ENCODE measurements around the gene SLC7A5.
"Not testable (repeated sequence)": the region's sequence is repeated elsewhere in the genome, so short reads cannot be mapped to it uniquely, and the experiment has no call there.

SLC7A5 gene

GRCh38 chr16:87794485-87795078 is 74.7 kb downstream of the SLC7A5 start:
- DNase-seq (ENCODE audit: low spot score): no peak

DNA sequence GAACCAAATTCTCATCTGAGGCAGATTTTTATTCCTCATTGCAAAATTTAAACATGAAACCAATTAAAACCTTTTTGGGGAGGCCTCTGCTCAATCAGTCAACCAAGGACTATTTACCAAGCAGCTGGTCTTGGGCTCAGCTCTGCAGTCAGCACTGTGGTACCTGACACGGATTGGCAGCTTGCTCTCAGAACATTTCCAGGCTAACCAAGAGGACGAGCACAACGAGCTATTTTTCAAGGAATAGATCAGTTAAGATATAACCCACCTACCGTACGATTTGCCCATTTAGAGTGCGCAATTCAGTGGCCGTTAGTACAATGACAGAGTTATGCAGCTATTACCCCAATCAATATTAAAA is 77.1 kb downstream of the SLC7A5 start:
- DNase-seq (ENCODE audit: low spot score): no peak

GRCh38 chr16:87791295-87792204 is 77.8 kb downstream of the SLC7A5 start:
- no peak for DNase-seq (ENCODE audit: low spot score)

- no peak for DNase-seq (ENCODE audit: low spot score)
Measured at GRCh38 chr16:87790292-87791100, 78.8 kb downstream of the SLC7A5 start.

DNA sequence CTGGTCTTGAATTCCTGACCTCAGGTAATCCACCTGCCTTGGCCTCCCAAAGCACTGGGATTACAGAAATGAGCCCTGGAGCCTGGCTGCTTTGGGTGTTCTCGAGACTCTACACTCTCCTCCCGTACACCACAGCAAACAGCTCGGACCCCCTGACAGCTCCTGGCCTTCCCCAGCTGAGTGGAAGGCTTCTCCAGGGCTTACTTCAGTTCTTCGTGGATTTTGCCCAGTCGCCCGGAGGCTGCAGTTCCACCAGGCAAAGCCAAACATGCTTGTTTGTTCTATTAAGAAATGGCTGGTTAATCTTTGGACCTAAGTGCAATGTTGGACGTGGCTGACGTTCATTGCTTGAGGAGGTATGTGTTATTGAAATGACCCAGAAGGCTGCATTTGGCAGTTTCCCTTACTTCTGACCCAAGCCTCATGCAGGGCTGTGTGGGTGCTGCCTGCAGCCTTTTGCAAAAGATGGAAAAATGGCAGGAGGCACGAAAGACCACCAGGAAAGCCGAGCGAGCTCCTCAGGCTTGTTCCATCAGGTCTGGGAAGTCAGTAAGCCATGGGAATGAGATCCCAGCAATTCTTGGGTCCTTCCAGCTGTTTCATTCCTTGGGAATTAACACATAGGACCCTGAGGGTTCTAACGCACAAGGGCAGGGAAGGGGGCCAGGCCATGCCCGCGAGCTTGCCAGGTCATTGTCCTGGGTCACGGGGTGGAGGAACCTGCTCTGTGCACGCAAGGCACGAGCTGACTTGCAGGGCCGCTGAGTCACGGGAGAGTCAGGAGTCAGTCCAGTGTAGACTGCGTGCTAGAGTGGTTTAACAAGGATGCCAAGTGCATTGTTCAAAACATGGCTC is 79.6 kb downstream of the SLC7A5 start:
- DNase-seq (ENCODE audit: low spot score): no peak

DNA sequence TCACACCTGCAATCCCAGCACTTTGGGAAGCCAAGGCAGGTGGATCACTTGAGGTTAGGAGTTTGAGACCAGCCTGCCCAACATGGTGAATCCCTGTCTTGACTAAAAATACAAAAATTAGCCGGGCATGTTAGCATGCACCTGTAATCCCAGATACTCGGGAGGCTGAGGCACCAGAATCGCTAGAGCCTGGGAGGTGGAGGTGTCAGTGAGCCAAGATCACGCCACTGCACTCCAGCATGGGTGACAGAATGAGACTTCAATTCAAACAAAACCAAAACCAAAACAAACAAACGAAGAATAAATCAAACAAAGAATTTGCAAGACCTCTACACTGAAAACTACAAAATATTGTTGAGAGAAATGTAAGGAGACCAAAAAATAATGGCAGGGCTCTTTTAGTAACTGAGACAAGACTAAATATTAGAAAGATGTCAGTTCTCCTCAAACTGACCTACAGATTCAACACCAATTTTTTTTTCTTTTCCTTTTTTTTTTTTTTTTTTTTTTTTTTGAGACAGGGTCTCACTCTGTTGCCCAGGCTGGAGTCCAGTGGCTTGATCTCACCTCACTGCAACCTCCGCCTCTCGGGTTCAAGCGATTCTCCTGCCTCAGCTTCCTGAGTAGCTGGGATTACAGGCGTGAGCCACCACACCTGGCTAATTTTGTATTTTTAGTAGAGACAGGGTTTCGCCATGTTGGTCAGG is 80.4 kb downstream of the SLC7A5 start:
- not testable (repeated sequence) for DNase-seq (ENCODE audit: low spot score)

DNA sequence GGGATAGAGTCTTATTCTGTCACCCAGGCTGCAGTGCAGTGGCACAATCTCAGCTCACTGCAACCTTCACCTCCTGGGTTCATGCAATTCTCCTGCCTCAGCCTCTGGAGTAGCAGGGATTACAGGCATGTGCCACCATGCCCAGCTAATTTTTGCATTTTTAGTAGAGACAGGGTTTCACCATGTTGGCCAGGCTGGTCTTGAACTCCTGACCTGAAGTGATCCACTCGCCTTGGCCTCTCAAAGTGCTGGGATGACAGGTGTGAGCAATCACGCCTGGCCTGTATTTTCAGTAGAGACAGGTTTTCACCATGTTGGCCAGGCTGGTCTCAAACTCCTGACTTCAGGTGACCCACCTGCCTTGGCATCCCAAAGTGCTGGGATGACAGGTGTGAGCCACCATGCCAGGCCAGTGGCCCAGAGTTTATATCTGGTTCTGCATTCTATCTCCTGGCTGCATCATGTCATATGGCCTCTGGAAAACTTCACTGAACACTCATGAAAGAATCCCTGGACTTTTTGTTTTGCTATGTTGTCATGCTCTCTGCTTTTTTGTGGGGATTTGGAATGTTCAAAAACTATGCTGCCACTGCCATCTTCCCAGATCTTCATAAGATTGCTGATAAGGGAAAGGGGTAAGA is 81.7 kb downstream of the SLC7A5 start:
- DNase-seq (ENCODE audit: low spot score): not testable (repeated sequence)

- DNase-seq (ENCODE audit: low spot score): no peak
Measured at GRCh38 chr16:87784812-87785211, 84.5 kb downstream of the SLC7A5 start.

DNA sequence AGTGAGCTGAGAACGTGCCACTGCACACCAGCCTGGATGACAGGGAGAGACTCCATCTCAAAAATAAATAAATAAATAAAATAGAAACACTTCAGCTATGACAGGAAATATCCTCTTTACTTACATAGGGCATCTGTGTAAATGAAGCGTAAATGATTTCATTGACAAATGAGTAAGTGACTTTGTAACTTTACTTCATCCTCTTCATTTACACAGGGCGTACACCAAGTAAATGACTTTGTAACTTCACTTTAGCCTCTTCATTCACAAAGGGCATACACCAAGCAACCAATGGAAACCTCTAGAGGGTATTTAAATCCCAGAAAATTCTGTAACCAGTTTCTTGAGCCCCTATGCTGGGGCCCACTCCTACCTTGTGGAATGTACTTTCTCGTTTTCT is 87.3 kb downstream of the SLC7A5 start:
- DNase-seq (ENCODE audit: low spot score): no peak

DNA sequence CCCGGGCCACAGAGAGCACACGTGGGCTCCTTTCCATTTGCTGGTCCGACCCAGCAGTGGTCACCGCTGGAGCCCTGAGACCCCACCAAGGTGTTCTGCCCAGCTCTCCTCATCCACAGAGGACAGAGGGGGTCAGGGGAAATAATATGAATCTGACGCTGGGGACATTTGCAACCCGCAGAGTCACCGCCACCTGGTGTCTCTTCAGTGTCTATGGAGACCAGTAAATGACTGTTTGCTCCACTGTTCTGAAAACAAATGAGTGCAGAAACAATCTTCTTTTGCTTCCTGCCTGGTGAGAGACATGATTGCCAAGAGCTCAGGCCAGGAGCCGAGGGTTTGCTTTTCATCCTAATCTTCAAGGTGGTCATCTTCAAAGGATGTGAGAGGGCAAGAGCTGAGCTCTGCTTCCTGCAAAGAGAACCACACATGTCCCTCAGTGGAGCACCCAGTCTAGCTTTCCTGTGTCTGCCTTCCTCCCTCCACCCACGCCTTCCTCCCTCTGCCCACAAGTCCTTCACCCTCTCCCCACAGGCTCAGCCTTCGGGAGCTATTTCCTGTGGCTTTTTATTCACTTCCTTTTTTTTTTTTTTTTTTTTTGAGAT is 88.8 kb downstream of the SLC7A5 start:
- DNase-seq (ENCODE audit: low spot score): no peak

All from hematopoietic multipotent progenitor cell treated with erythropoietin and hydrocortisone succinate and interleukin-3 and kit ligand, for 15 days (in vitro differentiated cells).